Panc1 (cell line): Measurements from ENCODE around the gene AHRR.

Experiments used
- POLR2AphosphoS5 ChIP-seq: IDR thresholded peaks from 2 replicates; pipeline ENCODE4 v1.6.1; 2012; ENCODE audit warnings: mild to moderate bottlenecking, low read depth, low read length, moderate library complexity
- REST ChIP-seq, 2 experiments: IDR thresholded peaks; 2 replicates each; pipeline ENCODE4 v1.6.1; 2011 to 2012; ENCODE audit warnings: low read depth in 2 of 2, control low read depth in 1 of 2, low read length in 1 of 2, mild to moderate bottlenecking in 1 of 2, moderate library complexity in 1 of 2; ENCODE audit not compliant: insufficient read depth in 1 of 2
- TCF7L2 ChIP-seq: IDR thresholded peaks from 2 replicates; pipeline ENCODE4 v1.6.1; 2011; ENCODE audit warnings: mild to moderate bottlenecking, low read depth, low read length, inconsistent platforms
- TF ChIP-seq, protein P1 (sequence below): fragments of 450-650 bp; IDR thresholded peaks from 2 replicates; pipeline ENCODE4 v1.5.1; 2017; ENCODE audit warnings: mild to moderate bottlenecking

DNA sequence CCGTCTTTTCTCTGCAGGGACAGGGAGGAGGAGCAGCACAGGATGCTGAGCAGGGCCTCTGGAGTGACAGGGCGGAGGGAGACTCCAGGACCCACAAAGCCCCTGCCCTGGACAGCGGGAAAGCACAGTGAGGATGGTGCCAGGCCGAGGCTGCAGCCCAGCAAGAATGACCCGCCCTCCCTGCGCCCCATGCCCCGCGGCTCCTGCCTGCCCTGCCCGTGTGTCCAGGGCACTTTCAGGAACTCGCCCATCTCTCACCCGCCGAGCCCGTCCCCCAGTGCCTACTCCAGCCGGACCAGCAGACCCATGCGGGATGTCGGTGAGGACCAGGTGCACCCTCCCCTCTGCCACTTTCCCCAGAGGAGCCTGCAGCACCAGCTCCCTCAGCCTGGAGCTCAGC is 112.3 kb downstream of the AHRR start:
- TF ChIP-seq, protein P1, sequence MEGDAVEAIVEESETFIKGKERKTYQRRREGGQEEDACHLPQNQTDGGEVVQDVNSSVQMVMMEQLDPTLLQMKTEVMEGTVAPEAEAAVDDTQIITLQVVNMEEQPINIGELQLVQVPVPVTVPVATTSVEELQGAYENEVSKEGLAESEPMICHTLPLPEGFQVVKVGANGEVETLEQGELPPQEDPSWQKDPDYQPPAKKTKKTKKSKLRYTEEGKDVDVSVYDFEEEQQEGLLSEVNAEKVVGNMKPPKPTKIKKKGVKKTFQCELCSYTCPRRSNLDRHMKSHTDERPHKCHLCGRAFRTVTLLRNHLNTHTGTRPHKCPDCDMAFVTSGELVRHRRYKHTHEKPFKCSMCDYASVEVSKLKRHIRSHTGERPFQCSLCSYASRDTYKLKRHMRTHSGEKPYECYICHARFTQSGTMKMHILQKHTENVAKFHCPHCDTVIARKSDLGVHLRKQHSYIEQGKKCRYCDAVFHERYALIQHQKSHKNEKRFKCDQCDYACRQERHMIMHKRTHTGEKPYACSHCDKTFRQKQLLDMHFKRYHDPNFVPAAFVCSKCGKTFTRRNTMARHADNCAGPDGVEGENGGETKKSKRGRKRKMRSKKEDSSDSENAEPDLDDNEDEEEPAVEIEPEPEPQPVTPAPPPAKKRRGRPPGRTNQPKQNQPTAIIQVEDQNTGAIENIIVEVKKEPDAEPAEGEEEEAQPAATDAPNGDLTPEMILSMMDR: no peak
- no peak for TF ChIP-seq POLR2AphosphoS5
- no peak for TF ChIP-seq REST (IDR thresholded peaks at IDR 0.05; ENCODE audit: insufficient read depth in 1 of 2, low read depth in 2 of 2, low read length in 1 of 2)
- no peak for TF ChIP-seq TCF7L2
